H1 (cell line): ENCODE data around the gene STK39. TPM values are rescaled to one million over a fixed set of nuclear protein-coding genes. Genes with fewer than 3 reads are reported as not detected.

Experiments used
- BACH1 ChIP-seq: IDR thresholded peaks from 2 replicates; pipeline ENCODE4 v1.6.1; 2012; ENCODE audit warnings: low read length, improper control_type of control experiment
- CTCF ChIP-seq, 3 experiments: IDR thresholded peaks; 1 replicate in 2 of 3; 2 replicates in 1 of 3; pipeline versions ENCODE4 v1.5.1 to v1.6.1; 2011; ENCODE audit warnings: low read length in 3 of 3, mild to moderate bottlenecking in 3 of 3, inconsistent platforms in 2 of 3, low read depth in 1 of 3, moderate library complexity in 1 of 3; ENCODE audit not compliant: insufficient read depth in 1 of 3; ENCODE audit errors: control extremely low read depth in 1 of 3
- KDM1A ChIP-seq: fragments of 200-600, 300-600 bp; sonication (generic); IDR thresholded peaks from 2 replicates; pipeline ENCODE4 v1.7.1; 2016; ENCODE audit warnings: mild to moderate bottlenecking, low read length, borderline replicate concordance
- TCF12 ChIP-seq: IDR thresholded peaks from 2 replicates; pipeline ENCODE4 v1.6.1; 2011; ENCODE audit warnings: low read depth, mild to moderate bottlenecking, low read length
- polyA plus RNA-seq, 7 experiments: library from polyadenylated mRNA; depleted of rRNA in 3 of 7; stranded (reverse) in 5 of 7; unstranded in 2 of 7; fragments of >200 nt in 5 of 7; fragments of 200-250 nt in 2 of 7; gene quantifications; 1 replicate in 5 of 7; 2 replicates in 1 of 7; 4 replicates in 1 of 7; pipeline versions ENCODE4 v1.2.1 to v1.2.3, GENCODE V29; 2011 to 2013; ENCODE audit warnings: missing spikeins in 2 of 7, mixed read lengths in 2 of 7
- total RNA-seq: library from RNA; stranded (reverse); fragmentation: NEBNext Ultra II Directional; extraction: Animal tissue kit (Norgen Biotek cat#: 25700); gene quantifications from 2 replicates; pipeline ENCODE4 v1.2.1, GENCODE V29; 2021

Gene STK39
- total and polyA plus RNA-seq, 2 of the 8 experiments (the other 6 are each of a cell fraction or from before 2014, with no cell fraction given) = 13.7 to 23.8 TPM

GRCh38 chr2:168053676-168054075 is 193.7 kb downstream of the STK39 start (continued):
- TF ChIP-seq TCF12 (no peak), BACH1 (no peak), CTCF (IDR thresholded peaks at IDR 0.05; ENCODE audit: control extremely low read depth in 1 of 3, insufficient read depth in 1 of 3, low read depth in 1 of 3, low read length in 3 of 3) (no peak), KDM1A (no peak)
